DND-41 (cell line): ENCODE results near the gene FARP1.
"Not testable (repeated sequence)": the region's sequence is repeated elsewhere in the genome, so short reads cannot be mapped to it uniquely, and the experiment has no call there.

Experiments used
- ATAC-seq: fragments of 200-7000 bp; cut with Tn5 transposase; 3 replicates; pipeline ENCODE4 v1.9.1; 2021; ENCODE audit warnings: low read depth; ENCODE audit not compliant: insufficient read depth
- DNase-seq: peaks from one replicate; pipeline ENCODE4 v3.0.0-alpha.2; 2020
- H2AFZ ChIP-seq: 2 replicates; pipeline ENCODE4 v1.6.0; 2012; ENCODE audit warnings: low read depth, low read length
- H3K27ac ChIP-seq: 2 replicates; pipeline ENCODE4 v1.5.1; 2012; ENCODE audit warnings: low read length, inconsistent platforms
- H3K27me3 ChIP-seq: fragments of 200-600 bp; sonication (generic); 2 replicates; pipeline ENCODE4 v1.6.0; 2012; ENCODE audit warnings: low read length, mild to moderate bottlenecking, inconsistent platforms; ENCODE audit not compliant: insufficient read depth, poor library complexity
- H3K36me3 ChIP-seq: 2 replicates; pipeline ENCODE4 v1.5.1; 2012; ENCODE audit warnings: low read length, inconsistent platforms; ENCODE audit not compliant: insufficient read depth
- H3K4me1 ChIP-seq: 2 replicates; pipeline ENCODE4 v1.5.1; 2012; ENCODE audit warnings: mild to moderate bottlenecking, low read length; ENCODE audit not compliant: insufficient read depth
- H3K4me2 ChIP-seq: 2 replicates; pipeline ENCODE4 v1.6.0; 2012; ENCODE audit warnings: mild to moderate bottlenecking, moderate library complexity, low read length, inconsistent platforms; ENCODE audit not compliant: insufficient read depth
- H3K4me3 ChIP-seq, 2 experiments: fragments of 200-600 bp in 1 of 2; shearing (Covaris generic) in 1 of 2; 2 replicates each; pipeline ENCODE4 v1.5.1; 2012 to 2016; ENCODE audit warnings: inconsistent platforms in 2 of 2, low read length in 2 of 2, mild to moderate bottlenecking in 2 of 2, low read depth in 1 of 2, moderate library complexity in 1 of 2
- H3K79me2 ChIP-seq: 2 replicates; pipeline ENCODE4 v1.6.0; 2012; ENCODE audit warnings: low read length, inconsistent platforms; ENCODE audit not compliant: insufficient read depth
- H3K9ac ChIP-seq: 2 replicates; pipeline ENCODE4 v1.6.0; 2012; ENCODE audit warnings: low read depth, mild to moderate bottlenecking, inconsistent platforms, low read length, moderate library complexity
- H3K9me3 ChIP-seq: 2 replicates; pipeline ENCODE4 v1.5.1; 2012; ENCODE audit warnings: low read length, moderate library complexity, mild to moderate bottlenecking, inconsistent platforms; ENCODE audit not compliant: insufficient read depth, severe bottlenecking
- H4K20me1 ChIP-seq: 2 replicates; pipeline ENCODE4 v1.6.0; 2012; ENCODE audit warnings: low read length; ENCODE audit not compliant: insufficient read depth
- EZH2 ChIP-seq: IDR thresholded peaks from 3 replicates; pipeline ENCODE4 v1.6.1; 2012; ENCODE audit warnings: borderline replicate concordance, low read depth, mild to moderate bottlenecking, moderate library complexity, low read length, inconsistent platforms; ENCODE audit not compliant: severe bottlenecking
- TF ChIP-seq, protein P1 (sequence below): IDR thresholded peaks from 2 replicates; pipeline ENCODE4 v1.5.1; 2012; ENCODE audit warnings: borderline replicate concordance, low read length, moderate library complexity, mild to moderate bottlenecking; ENCODE audit not compliant: poor library complexity, severe bottlenecking; ENCODE audit errors: extremely low read depth

FARP1 gene

GRCh38 chr13:98228661-98229341 lies 85.9 kb downstream of the FARP1 start:
- no peak overlapping the region for H3K9ac ChIP-seq
- no peaks in the 10 kb centered on the region for H3K36me3 ChIP-seq
- H3K27ac ChIP-seq, result no peak overlapping the region
- no peaks in the 10 kb centered on the region for H4K20me1 ChIP-seq
- H3K4me2 ChIP-seq, result no peak overlapping the region
- TF ChIP-seq, protein P1, sequence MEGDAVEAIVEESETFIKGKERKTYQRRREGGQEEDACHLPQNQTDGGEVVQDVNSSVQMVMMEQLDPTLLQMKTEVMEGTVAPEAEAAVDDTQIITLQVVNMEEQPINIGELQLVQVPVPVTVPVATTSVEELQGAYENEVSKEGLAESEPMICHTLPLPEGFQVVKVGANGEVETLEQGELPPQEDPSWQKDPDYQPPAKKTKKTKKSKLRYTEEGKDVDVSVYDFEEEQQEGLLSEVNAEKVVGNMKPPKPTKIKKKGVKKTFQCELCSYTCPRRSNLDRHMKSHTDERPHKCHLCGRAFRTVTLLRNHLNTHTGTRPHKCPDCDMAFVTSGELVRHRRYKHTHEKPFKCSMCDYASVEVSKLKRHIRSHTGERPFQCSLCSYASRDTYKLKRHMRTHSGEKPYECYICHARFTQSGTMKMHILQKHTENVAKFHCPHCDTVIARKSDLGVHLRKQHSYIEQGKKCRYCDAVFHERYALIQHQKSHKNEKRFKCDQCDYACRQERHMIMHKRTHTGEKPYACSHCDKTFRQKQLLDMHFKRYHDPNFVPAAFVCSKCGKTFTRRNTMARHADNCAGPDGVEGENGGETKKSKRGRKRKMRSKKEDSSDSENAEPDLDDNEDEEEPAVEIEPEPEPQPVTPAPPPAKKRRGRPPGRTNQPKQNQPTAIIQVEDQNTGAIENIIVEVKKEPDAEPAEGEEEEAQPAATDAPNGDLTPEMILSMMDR, result no peak
- no peak for TF ChIP-seq EZH2
- DNase-seq, result no peak
- H3K27me3 ChIP-seq, result peaks cover 6% of the 10 kb centered on the region
- H3K4me3 ChIP-seq, result no peak overlapping the region
- H3K4me1 ChIP-seq, result no peaks in the 10 kb centered on the region
- H3K79me2 ChIP-seq, result no peaks in the 10 kb centered on the region
- no peaks in the 10 kb centered on the region for H3K9me3 ChIP-seq
- ATAC-seq, result no peak
- H2AFZ ChIP-seq, result no peak overlapping the region

DNA sequence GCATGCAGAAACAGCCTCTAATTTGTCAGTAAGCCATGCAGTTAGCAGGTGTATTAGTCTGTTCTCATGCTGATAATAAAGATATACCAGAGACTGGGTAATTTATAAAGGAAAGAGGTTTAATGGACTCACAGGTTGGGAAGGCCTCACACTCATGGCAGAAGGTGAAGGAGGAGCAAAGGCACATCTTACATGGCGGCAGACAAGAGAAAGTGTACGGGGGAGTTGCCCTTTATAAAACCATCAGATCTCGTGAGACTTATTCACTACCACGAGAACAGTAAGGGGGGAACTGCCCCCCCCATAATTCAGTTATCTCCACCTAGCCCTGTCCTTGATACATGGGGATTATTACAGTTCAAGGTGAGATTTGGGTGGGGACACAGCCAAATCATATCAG lies 87.9 kb downstream of the FARP1 start:
- not testable (repeated sequence) for H3K4me2 ChIP-seq, H3K79me2 ChIP-seq, H3K9ac ChIP-seq, ATAC-seq, H3K9me3 ChIP-seq, DNase-seq, H3K36me3 ChIP-seq, H2AFZ ChIP-seq, H3K4me3 ChIP-seq, H3K4me1 ChIP-seq, H3K27me3 ChIP-seq, H3K27ac ChIP-seq, H4K20me1 ChIP-seq

DNA sequence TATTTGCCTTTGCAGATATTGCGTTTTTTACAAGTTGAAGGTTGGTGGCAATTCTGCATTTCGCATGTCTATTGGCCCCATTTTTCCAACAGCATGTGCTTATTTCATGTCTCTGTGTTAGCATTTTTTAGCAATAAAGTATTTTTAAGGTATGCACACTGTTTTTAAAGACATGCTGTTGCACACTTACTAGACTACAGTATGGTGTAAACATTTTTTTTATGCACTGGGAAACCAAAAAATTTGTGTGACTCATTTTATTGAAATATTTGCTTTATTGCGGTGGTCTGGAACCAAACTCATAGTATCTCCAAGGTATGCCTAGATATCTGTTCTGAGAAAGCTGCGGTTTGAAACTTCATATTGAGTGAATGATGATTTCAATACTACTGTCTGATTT lies 89.6 kb downstream of the FARP1 start:
- Histone ChIP-seq H3K36me3 (no peaks in the 10 kb centered on the region), H3K9me3 (no peaks in the 10 kb centered on the region), H3K27me3 (peaks cover 4% of the 10 kb centered on the region), H4K20me1 (no peaks in the 10 kb centered on the region), H3K9ac (no peak overlapping the region), H3K27ac (no peak overlapping the region), H3K4me3 (no peak overlapping the region), H3K79me2 (no peaks in the 10 kb centered on the region), H2AFZ (no peak overlapping the region), H3K4me1 (no peaks in the 10 kb centered on the region), H3K4me2 (no peak overlapping the region)
- no peak for DNase-seq
- TF ChIP-seq EZH2, result no peak
- TF ChIP-seq, protein P1, result no peak
- ATAC-seq, result no peak

DNA sequence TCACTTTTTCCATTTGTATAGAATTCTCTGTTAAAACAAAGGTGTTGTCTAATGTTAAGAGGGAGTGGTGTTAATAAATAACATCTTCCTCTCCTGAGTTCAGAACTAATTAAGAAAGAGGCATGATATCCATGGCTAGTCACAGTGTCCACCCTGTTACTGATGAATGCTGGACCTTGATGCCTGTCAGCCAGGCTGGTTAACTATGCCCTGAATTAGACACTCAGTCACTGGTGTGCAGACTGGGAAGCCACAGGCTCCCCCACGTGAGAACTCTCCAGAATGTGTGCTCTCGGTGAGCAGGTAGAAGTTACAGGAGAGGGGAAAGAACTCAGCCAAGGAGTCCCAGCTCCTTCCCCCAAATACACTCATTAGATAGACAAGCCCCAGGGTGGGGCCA lies 90.2 kb downstream of the FARP1 start:
- Histone ChIP-seq H3K4me3 (no peak overlapping the region), H3K27me3 (peaks cover 4% of the 10 kb centered on the region), H2AFZ (no peak overlapping the region), H3K27ac (no peak overlapping the region), H3K9me3 (no peaks in the 10 kb centered on the region), H3K4me1 (no peaks in the 10 kb centered on the region), H3K36me3 (no peaks in the 10 kb centered on the region), H3K79me2 (no peaks in the 10 kb centered on the region), H3K4me2 (no peak overlapping the region), H3K9ac (no peak overlapping the region), H4K20me1 (no peaks in the 10 kb centered on the region)
- DNase-seq (no peak), ATAC-seq (no peak)
- TF ChIP-seq, protein P1, result no peak
- TF ChIP-seq EZH2, result no peak
